Measurements from ENCODE around the gene NCOR2.

Gene NCOR2

DNA sequence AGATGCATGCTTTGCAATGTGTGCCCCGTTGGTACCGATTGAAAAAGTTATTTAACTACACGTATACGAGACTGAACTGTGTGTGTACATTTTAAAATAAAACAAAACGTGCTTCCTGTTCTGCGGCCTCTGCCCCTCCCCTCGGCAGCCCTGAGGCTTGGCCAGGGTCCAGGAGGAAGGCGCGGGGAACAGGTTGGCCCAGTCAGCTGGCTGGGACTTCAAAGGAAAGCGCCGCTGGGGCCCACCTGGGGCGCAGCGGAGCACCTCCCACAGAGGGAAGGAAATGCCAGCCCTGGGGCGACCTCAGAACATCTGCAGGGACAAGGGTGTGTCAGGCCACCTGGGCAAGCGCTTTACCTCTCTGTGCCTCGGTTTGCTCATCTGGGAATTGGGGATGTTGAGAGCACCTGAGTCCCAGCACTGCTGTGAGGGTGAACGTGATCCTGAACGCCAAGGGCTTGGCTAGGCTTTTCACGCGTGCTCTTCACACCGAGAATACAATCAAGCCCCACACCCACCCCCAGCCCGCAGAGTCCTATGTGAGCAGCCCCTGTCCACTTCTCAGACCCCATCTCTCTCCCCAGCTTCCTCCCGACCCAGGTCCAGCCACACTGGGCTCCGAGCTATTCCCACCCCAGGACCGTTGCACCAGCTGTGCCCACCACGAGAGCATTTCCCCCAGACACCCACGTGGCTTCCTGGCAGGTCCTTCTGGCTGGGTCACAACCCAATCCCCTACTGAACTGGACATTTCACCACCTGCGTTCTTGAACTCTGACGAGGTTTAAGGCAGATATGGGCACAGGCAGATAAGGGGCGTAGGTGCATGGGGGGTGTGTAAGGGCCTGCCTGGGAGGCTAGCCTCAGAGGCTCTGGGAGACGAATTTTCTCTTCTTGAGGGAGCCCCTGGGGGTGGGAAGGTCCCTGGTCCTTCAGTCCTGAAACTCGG lies 41.9 kb upstream of the NCOR2 start:
- Histone ChIP-seq H3K9me3 (ENCODE audit: control insufficient read depth, low read length) (no peaks in the 10 kb centered on the region), H3K36me3 (ENCODE audit: control insufficient read depth, insufficient read depth, low read length) (no peaks in the 10 kb centered on the region), H3K4me3 (ENCODE audit: extremely low read depth, insufficient read depth, low read length, poor library complexity, severe bottlenecking) (no peak overlapping the region), H3K4me1 (ENCODE audit: control insufficient read depth, insufficient read depth, low read length, poor library complexity, severe bottlenecking) (no peaks in the 10 kb centered on the region), H3K27ac (ENCODE audit: low read depth, low read length, severe bottlenecking) (no peak overlapping the region)
- 76 to 80% methylated on average over 27 to 30 of the region's 32 CpGs for WGBS, 2 experiments (ENCODE audit: insufficient coverage in 2 of 2)

GRCh38 chr12:124608450-124608870 lies 41.0 kb upstream of the NCOR2 start:
- no peaks in the 10 kb centered on the region for H3K9me3 ChIP-seq (ENCODE audit: control insufficient read depth, low read length)
- H3K27ac ChIP-seq (ENCODE audit: low read depth, low read length, severe bottlenecking): no peak overlapping the region
- H3K4me1 ChIP-seq (ENCODE audit: control insufficient read depth, insufficient read depth, low read length, poor library complexity, severe bottlenecking): no peaks in the 10 kb centered on the region
- WGBS, 2 experiments (ENCODE audit: insufficient coverage in 2 of 2): 92% methylated on average over 10 of the region's 10 CpGs
- no peaks in the 10 kb centered on the region for H3K36me3 ChIP-seq (ENCODE audit: control insufficient read depth, insufficient read depth, low read length)
- no peak overlapping the region for H3K4me3 ChIP-seq (ENCODE audit: extremely low read depth, insufficient read depth, low read length, poor library complexity, severe bottlenecking)

GRCh38 chr12:124607681-124608425 lies 40.4 kb upstream of the NCOR2 start:
- Histone ChIP-seq H3K9me3 (ENCODE audit: control insufficient read depth, low read length) (no peaks in the 10 kb centered on the region), H3K36me3 (ENCODE audit: control insufficient read depth, insufficient read depth, low read length) (no peaks in the 10 kb centered on the region), H3K4me3 (ENCODE audit: extremely low read depth, insufficient read depth, low read length, poor library complexity, severe bottlenecking) (no peak overlapping the region), H3K4me1 (ENCODE audit: control insufficient read depth, insufficient read depth, low read length, poor library complexity, severe bottlenecking) (no peaks in the 10 kb centered on the region), H3K27ac (ENCODE audit: low read depth, low read length, severe bottlenecking) (no peak overlapping the region)
- 95 to 96% methylated on average over 16 to 20 of the region's 23 CpGs for WGBS, 2 experiments (ENCODE audit: insufficient coverage in 2 of 2)

DNA sequence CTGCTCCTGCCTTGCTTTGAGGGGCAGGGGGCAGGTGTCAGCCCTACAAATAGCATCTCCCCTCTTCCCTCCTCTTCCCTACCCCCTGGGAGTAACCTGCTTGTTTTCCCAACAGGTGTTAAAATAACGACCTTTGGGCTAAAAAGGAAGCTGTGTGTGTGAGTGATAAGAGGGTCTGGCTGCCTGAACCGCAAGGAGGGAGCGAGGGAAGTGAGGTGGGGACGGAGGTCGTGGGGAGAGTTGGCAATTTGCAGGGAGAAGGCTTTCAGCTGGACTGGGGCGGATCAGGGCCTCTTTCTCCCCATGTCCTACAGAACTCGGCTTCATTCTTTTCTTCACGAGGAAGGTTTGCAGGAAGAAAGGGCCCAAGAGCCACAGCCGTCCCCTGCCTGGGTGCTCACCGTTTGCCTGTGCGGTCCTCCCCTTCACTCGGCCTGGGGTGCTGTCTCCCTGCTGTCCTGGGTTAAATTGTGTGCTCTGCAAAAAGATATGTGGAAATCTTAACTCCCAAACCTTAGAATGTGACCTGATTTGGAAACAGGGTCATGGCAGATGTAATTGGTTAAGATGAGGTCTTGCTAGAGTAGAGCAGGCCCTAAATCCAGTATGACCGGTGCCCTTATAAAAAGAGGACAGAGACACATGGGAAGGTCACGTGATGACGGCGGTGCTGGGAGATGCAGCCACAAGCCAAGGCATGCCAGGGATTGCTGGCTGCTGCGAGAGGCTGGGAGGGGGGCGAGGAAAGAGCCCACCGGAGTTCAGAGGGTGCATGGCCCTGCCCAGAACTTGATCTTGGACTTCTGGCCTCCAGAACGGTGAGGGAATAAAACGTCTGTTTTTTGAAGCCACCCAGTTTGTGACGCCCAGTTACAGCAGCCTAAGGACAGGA lies 38.7 kb upstream of the NCOR2 start:
- Histone ChIP-seq H3K4me3 (ENCODE audit: extremely low read depth, insufficient read depth, low read length, poor library complexity, severe bottlenecking) (no peak overlapping the region), H3K27ac (ENCODE audit: low read depth, low read length, severe bottlenecking) (no peak overlapping the region), H3K4me1 (ENCODE audit: control insufficient read depth, insufficient read depth, low read length, poor library complexity, severe bottlenecking) (no peaks in the 10 kb centered on the region), H3K9me3 (ENCODE audit: control insufficient read depth, low read length) (no peaks in the 10 kb centered on the region), H3K36me3 (ENCODE audit: control insufficient read depth, insufficient read depth, low read length) (no peaks in the 10 kb centered on the region)
- 89 to 95% methylated on average over 13 to 17 of the region's 22 CpGs for WGBS, 2 experiments (ENCODE audit: insufficient coverage in 2 of 2)

- WGBS, 2 experiments (ENCODE audit: insufficient coverage in 2 of 2): 88 to 93% methylated on average over 10 to 12 of the region's 13 CpGs
- H3K27ac ChIP-seq (ENCODE audit: low read depth, low read length, severe bottlenecking): no peak overlapping the region
Measured at GRCh38 chr12:124605150-124605882, 37.9 kb upstream of the NCOR2 start.

GRCh38 chr12:124604264-124604680 lies 36.9 kb upstream of the NCOR2 start:
- H3K27ac ChIP-seq (ENCODE audit: low read depth, low read length, severe bottlenecking): peak overlapping the region; percentile 23
- no peaks in the 10 kb centered on the region for H3K36me3 ChIP-seq (ENCODE audit: control insufficient read depth, insufficient read depth, low read length)
- H3K4me3 ChIP-seq (ENCODE audit: extremely low read depth, insufficient read depth, low read length, poor library complexity, severe bottlenecking): no peak overlapping the region
- H3K9me3 ChIP-seq (ENCODE audit: control insufficient read depth, low read length): no peaks in the 10 kb centered on the region
- H3K4me1 ChIP-seq (ENCODE audit: control insufficient read depth, insufficient read depth, low read length, poor library complexity, severe bottlenecking): no peaks in the 10 kb centered on the region
- 89 to 98% methylated on average over 4 to 5 of the region's 6 CpGs for WGBS, 2 experiments (ENCODE audit: insufficient coverage in 2 of 2)

More at GRCh38 chr12:124605150-124605882, 37.9 kb upstream of the NCOR2 start:
- Histone ChIP-seq H3K4me3 (ENCODE audit: extremely low read depth, insufficient read depth, low read length, poor library complexity, severe bottlenecking) (no peak overlapping the region), H3K9me3 (ENCODE audit: control insufficient read depth, low read length) (no peaks in the 10 kb centered on the region), H3K4me1 (ENCODE audit: control insufficient read depth, insufficient read depth, low read length, poor library complexity, severe bottlenecking) (no peaks in the 10 kb centered on the region), H3K36me3 (ENCODE audit: control insufficient read depth, insufficient read depth, low read length) (no peaks in the 10 kb centered on the region)

GRCh38 chr12:124603831-124604251 lies 36.4 kb upstream of the NCOR2 start:
- no peaks in the 10 kb centered on the region for H3K4me1 ChIP-seq (ENCODE audit: control insufficient read depth, insufficient read depth, low read length, poor library complexity, severe bottlenecking)
- no peaks in the 10 kb centered on the region for H3K36me3 ChIP-seq (ENCODE audit: control insufficient read depth, insufficient read depth, low read length)
- WGBS, 2 experiments (ENCODE audit: insufficient coverage in 2 of 2): 97 to 98% methylated on average over 12 of the region's 12 CpGs
- no peak overlapping the region for H3K4me3 ChIP-seq (ENCODE audit: extremely low read depth, insufficient read depth, low read length, poor library complexity, severe bottlenecking)
- no peak overlapping the region for H3K27ac ChIP-seq (ENCODE audit: low read depth, low read length, severe bottlenecking)
- no peaks in the 10 kb centered on the region for H3K9me3 ChIP-seq (ENCODE audit: control insufficient read depth, low read length)

DNA sequence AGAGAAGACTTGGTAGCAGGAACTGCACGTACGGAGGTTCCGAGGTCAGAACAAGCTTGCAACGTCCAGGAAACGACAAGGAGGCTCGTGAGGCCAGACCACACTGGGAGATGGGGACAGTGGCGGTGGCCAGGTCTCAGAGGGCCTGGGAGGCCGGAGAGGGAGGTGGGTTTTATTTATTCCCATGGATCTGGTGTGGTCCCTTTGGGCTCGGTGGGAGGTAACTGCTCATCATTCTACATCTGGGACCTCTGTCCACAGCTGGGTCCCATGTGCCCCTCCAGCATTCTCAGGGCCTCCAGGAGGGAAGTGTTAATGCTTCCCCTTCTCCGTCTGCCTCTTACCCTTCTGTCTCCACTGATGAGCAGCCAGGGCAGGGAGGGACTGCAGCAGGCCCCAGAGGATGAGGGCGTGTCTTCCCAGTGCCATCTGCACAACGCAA lies 35.7 kb upstream of the NCOR2 start:
- H3K27ac ChIP-seq (ENCODE audit: low read depth, low read length, severe bottlenecking): no peak overlapping the region
- no peaks in the 10 kb centered on the region for H3K4me1 ChIP-seq (ENCODE audit: control insufficient read depth, insufficient read depth, low read length, poor library complexity, severe bottlenecking)
- H3K9me3 ChIP-seq (ENCODE audit: control insufficient read depth, low read length): no peaks in the 10 kb centered on the region
- no peaks in the 10 kb centered on the region for H3K36me3 ChIP-seq (ENCODE audit: control insufficient read depth, insufficient read depth, low read length)
- WGBS, 2 experiments (ENCODE audit: insufficient coverage in 2 of 2): 72 to 77% methylated on average over 11 to 12 of the region's 12 CpGs
- no peak overlapping the region for H3K4me3 ChIP-seq (ENCODE audit: extremely low read depth, insufficient read depth, low read length, poor library complexity, severe bottlenecking)

DNA sequence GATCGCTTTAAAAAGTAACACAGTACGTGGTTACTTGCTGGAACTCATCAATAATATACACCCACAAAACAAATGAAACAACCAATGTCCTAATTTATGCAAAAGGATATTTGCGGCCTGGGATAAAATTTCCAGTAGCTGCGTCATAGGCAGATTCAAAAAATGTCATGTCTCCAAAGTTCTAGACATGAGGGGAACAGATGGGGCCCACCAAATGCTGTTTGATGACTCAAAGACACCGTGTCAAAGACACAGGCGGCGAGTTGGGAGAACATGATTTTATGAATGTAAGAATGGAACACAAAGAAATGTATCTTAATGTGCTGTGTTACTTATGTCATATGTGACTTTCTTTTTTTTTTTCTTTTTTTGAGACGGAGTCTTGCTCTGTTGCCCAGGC lies 34.3 kb upstream of the NCOR2 start:
- no peaks in the 10 kb centered on the region for H3K36me3 ChIP-seq (ENCODE audit: control insufficient read depth, insufficient read depth, low read length)
- no peak overlapping the region for H3K4me3 ChIP-seq (ENCODE audit: extremely low read depth, insufficient read depth, low read length, poor library complexity, severe bottlenecking)
- H3K27ac ChIP-seq (ENCODE audit: low read depth, low read length, severe bottlenecking): no peak overlapping the region
- WGBS, 2 experiments (ENCODE audit: insufficient coverage in 2 of 2): 82 to 88% methylated on average over 6 to 7 of the region's 8 CpGs
- no peaks in the 10 kb centered on the region for H3K9me3 ChIP-seq (ENCODE audit: control insufficient read depth, low read length)
- no peaks in the 10 kb centered on the region for H3K4me1 ChIP-seq (ENCODE audit: control insufficient read depth, insufficient read depth, low read length, poor library complexity, severe bottlenecking)
